GM18499 (cell line): ENCODE results near the gene LRP1.

Experiments used
- ATAC-seq: cut with Tn5 transposase; IDR thresholded peaks from one replicate; pipeline ENCODE4 v1.9.1; 2021; ENCODE audit warnings: moderate number of reproducible peaks; ENCODE audit not compliant: insufficient read depth, unreplicated experiment

Gene LRP1

GRCh38 chr12:57093415-57094207, 34.7 kb upstream of the LRP1 start:
- no peak for ATAC-seq

GRCh38 chr12:57094208-57095160, 33.8 kb upstream of the LRP1 start:
- ATAC-seq = no peak

GRCh38 chr12:57095440-57095839, 32.8 kb upstream of the LRP1 start:
- ATAC-seq = no peak

GRCh38 chr12:57096099-57096572, 32.1 kb upstream of the LRP1 start:
- ATAC-seq = no peak

- no peak for ATAC-seq
These were observed 31.3 kb upstream of the LRP1 start for GRCh38 chr12:57096748-57097553.

- ATAC-seq = no peak
These were observed 30.8 kb upstream of the LRP1 start for GRCh38 chr12:57097554-57097835.

- ATAC-seq = no peak
These were observed 29.7 kb upstream of the LRP1 start for GRCh38 chr12:57098546-57098945.

GRCh38 chr12:57099047-57099714, 29.1 kb upstream of the LRP1 start:
- no peak for ATAC-seq

GRCh38 chr12:57099766-57100165, 28.5 kb upstream of the LRP1 start:
- ATAC-seq = no peak

GRCh38 chr12:57101892-57102695, 26.2 kb upstream of the LRP1 start:
- no peak for ATAC-seq

- no peak for ATAC-seq
These were observed 24.4 kb upstream of the LRP1 start for GRCh38 chr12:57103856-57104255.

- ATAC-seq = no peak
These were observed 23.9 kb upstream of the LRP1 start for GRCh38 chr12:57104292-57104910.

GRCh38 chr12:57105011-57105753, 23.1 kb upstream of the LRP1 start:
- ATAC-seq = no peak

GRCh38 chr12:57106021-57106708, 22.1 kb upstream of the LRP1 start:
- ATAC-seq = no peak

- ATAC-seq = no peak
These were observed 20.7 kb upstream of the LRP1 start for GRCh38 chr12:57107456-57108155.

GRCh38 chr12:57109207-57110103, 18.8 kb upstream of the LRP1 start:
- no peak for ATAC-seq
